Spleen (tissue), 11 donors: ENCODE results near the gene F13B. TPM values are rescaled to one million over a fixed set of nuclear protein-coding genes. Genes with fewer than 3 reads are reported as not detected.

Experiments
- DNase-seq: peaks from one replicate; pipeline ENCODE4 v3.0.0-alpha.2; 2020
- H3K27ac ChIP-seq, 8 donors: fragments of 200-600 bp; sonication (generic) in 7 of 8; 1 replicate in 4 of 8; 2 replicates in 4 of 8; pipeline versions ENCODE4 v1.5.0 to v1.8.0; 2016 to 2021; ENCODE audit warnings: inconsistent platforms in 4 of 8, mild to moderate bottlenecking in 4 of 8, moderate library complexity in 1 of 8
- H3K27me3 ChIP-seq, 7 donors: fragments of 200-600 bp; sonication (generic) in 6 of 7; replicated peaks in 1 of 7; 1 replicate in 4 of 7; 2 replicates in 3 of 7; pipeline versions ENCODE4 v1.5.0 to v1.8.0; 2016 to 2021; ENCODE audit warnings: inconsistent platforms in 3 of 7, mild to moderate bottlenecking in 1 of 7
- H3K36me3 ChIP-seq, 6 donors: fragments of 200-600 bp; sonication (generic) in 5 of 6; 1 replicate in 4 of 6; 2 replicates in 2 of 6; pipeline versions ENCODE4 v1.5.0 to v1.8.0; 2016 to 2021; ENCODE audit warnings: inconsistent platforms in 2 of 6
- H3K4me1 ChIP-seq, 6 donors: fragments of 200-600 bp; sonication (generic) in 5 of 6; 1 replicate in 3 of 6; 2 replicates in 3 of 6; pipeline versions ENCODE4 v1.5.0 to v1.8.0; 2016 to 2021; ENCODE audit warnings: inconsistent platforms in 3 of 6
- H3K4me3 ChIP-seq, 8 donors: fragments of 200-600 bp; sonication (generic) in 7 of 8; 1 replicate in 4 of 8; 2 replicates in 4 of 8; pipeline versions ENCODE4 v1.5.0 to v1.8.0; 2016 to 2021; ENCODE audit warnings: inconsistent platforms in 4 of 8, mild to moderate bottlenecking in 4 of 8, moderate library complexity in 2 of 8
- H3K9me3 ChIP-seq, 8 donors: fragments of 200-600 bp; sonication (generic) in 7 of 8; 1 replicate in 4 of 8; 2 replicates in 4 of 8; pipeline versions ENCODE4 v1.5.0 to v1.8.0; 2016 to 2021; ENCODE audit warnings: inconsistent platforms in 4 of 8
- CTCF ChIP-seq, 11 experiments: fragments of 200-600 bp in 7 of 11; fragments of 450-650 bp in 4 of 11; sonication (generic) in 4 of 11; IDR thresholded peaks in 8 of 11; conservative IDR thresholded peaks in 3 of 11; 1 replicate in 7 of 11; 2 replicates in 4 of 11; pipeline versions ENCODE4 v1.4.0 to v1.8.0; 2016 to 2021; ENCODE audit warnings: antibody characterized with exemption in 11 of 11, inconsistent platforms in 4 of 11, mild to moderate bottlenecking in 1 of 11
- POLR2A ChIP-seq, 3 donors: fragments of 450-650 bp; IDR thresholded peaks; one replicate each; pipeline ENCODE4 v1.5.1; 2017; ENCODE audit warnings: antibody characterized with exemption in 3 of 3, mild to moderate bottlenecking in 1 of 3
- POLR2AphosphoS5 ChIP-seq, 3 donors: sonication (generic); formaldehyde crosslinking; IDR thresholded peaks; one replicate each; pipeline ENCODE4 v1.5.1; 2017; ENCODE audit warnings: antibody characterized with exemption in 3 of 3
- WGBS, 5 donors: extraction: QIAGEN DNeasy Blood & Tissue Kit in 3 of 5; methylation state at CpG; one replicate each; pipeline versions ENCODE4 v1.1.5 to v1.1.7; 2013 to 2018; 5-methylcytosine and 5-hydroxymethylcytosine counted together
- intact Hi-C: fragments of 100-400 bp; cut with DNase I; formaldehyde crosslinking; loops from one replicate; pipeline ENCODE4 v1.15.0; 2023; ENCODE audit warnings: low total_unique reads
- polyA plus RNA-seq, 3 donors: library from polyadenylated mRNA; stranded (reverse); fragments of 200-250 nt; gene quantifications; one replicate each; pipeline ENCODE4 v1.2.1, GENCODE V29; 2013
- total RNA-seq, 7 donors: library from RNA; depleted of rRNA in 3 of 7; stranded (reverse); fragments of >200 nt in 3 of 7; fragmentation: NEBNext Ultra II Directional in 4 of 7; extraction: Animal tissue kit (Norgen Biotek cat#: 25700) in 4 of 7; gene quantifications; one replicate each; pipeline versions ENCODE4 v1.1.0 to v1.2.1, GENCODE V29; 2016 to 2021
- donor health status: healthy with polysubstance abuse.
- donor health status: DM: no; HTN: no; CAD: no; lungs with moderate emphysema.
- donor health status: DM: no; HTN: no; CAD: no.
- donor health status: Bipolar disorder and iron deficiency.
- donor health status: healthy.
- donor health status: DM: no; HTN: no; CAD: no.
- donor health status: DM: yes; HTN: yes; CAD: no.

The F13B gene
- total and polyA plus RNA-seq, 10 donors, result not detected

GRCh38 chr1:197029749-197030148, 37.3 kb downstream of the F13B start:
- no peak overlapping the region for H3K4me3 ChIP-seq
- no peak for DNase-seq
- TF ChIP-seq CTCF (IDR thresholded peaks at IDR 0.05 in 8 of 11, conservative IDR thresholded peaks at IDR 0.05 in 3 of 11), result no peak
- TF ChIP-seq POLR2A (IDR thresholded peaks at IDR 0.05), result no peak
- no peak for TF ChIP-seq POLR2AphosphoS5 (IDR thresholded peaks at IDR 0.05)

GRCh38 chr1:197027359-197027758, 39.7 kb downstream of the F13B start:
- no peak for TF ChIP-seq CTCF (IDR thresholded peaks at IDR 0.05 in 8 of 11, conservative IDR thresholded peaks at IDR 0.05 in 3 of 11)
- no peak for TF ChIP-seq POLR2AphosphoS5 (IDR thresholded peaks at IDR 0.05)
- H3K4me3 ChIP-seq, result no peak overlapping the region
- no peaks in the 10 kb centered on the region for H3K4me1 ChIP-seq
- intact Hi-C loops, result no loop called here
- H3K9me3 ChIP-seq, result no peaks in the 10 kb centered on the region
- H3K27me3 ChIP-seq, result no peaks in the 10 kb centered on the region
- H3K27ac ChIP-seq, result no peak overlapping the region
- 87 to 92% (median 88%) methylated on average over 6 of the region's 6 CpGs for WGBS, 5 donors
- H3K36me3 ChIP-seq, result no peaks in the 10 kb centered on the region
- DNase-seq, result no peak

More at GRCh38 chr1:197029749-197030148, 37.3 kb downstream of the F13B start:
- Histone ChIP-seq H3K9me3 (no peaks in the 10 kb centered on the region), H3K36me3 (no peaks in the 10 kb centered on the region), H3K27ac (no peak overlapping the region), H3K4me1 (no peaks in the 10 kb centered on the region), H3K27me3 (no peaks in the 10 kb centered on the region)
- intact Hi-C loops, result no loop called here

GRCh38 chr1:197024460-197024859, 42.6 kb downstream of the F13B start:
- intact Hi-C loops, result no loop called here
- Histone ChIP-seq H3K9me3 (no peaks in the 10 kb centered on the region), H3K27ac (no peak overlapping the region), H3K27me3 (no peaks in the 10 kb centered on the region), H3K4me3 (no peak overlapping the region), H3K4me1 (no peaks in the 10 kb centered on the region), H3K36me3 (no peaks in the 10 kb centered on the region)
- TF ChIP-seq POLR2A (IDR thresholded peaks at IDR 0.05) (no peak), CTCF (IDR thresholded peaks at IDR 0.05 in 8 of 11, conservative IDR thresholded peaks at IDR 0.05 in 3 of 11) (no peak), POLR2AphosphoS5 (IDR thresholded peaks at IDR 0.05) (no peak)
- WGBS, 5 donors, result 52 to 97% (median 90%) methylated on average over 1 of the region's 1 CpG
- DNase-seq, result no peak

GRCh38 chr1:197021716-197022115, 45.3 kb downstream of the F13B start:
- WGBS, 5 donors, result 26 to 34% (median 28%) methylated on average over 4 of the region's 4 CpGs
- Histone ChIP-seq H3K27me3 (no peaks in the 10 kb centered on the region), H3K4me3 (no peak overlapping the region), H3K4me1 (no peaks in the 10 kb centered on the region), H3K27ac (no peak overlapping the region), H3K9me3 (no peaks in the 10 kb centered on the region), H3K36me3 (no peaks in the 10 kb centered on the region)
- DNase-seq, result no peak
- intact Hi-C loops, result no loop called here
- TF ChIP-seq POLR2AphosphoS5 (IDR thresholded peaks at IDR 0.05), result no peak
- TF ChIP-seq CTCF (IDR thresholded peaks at IDR 0.05 in 8 of 11, conservative IDR thresholded peaks at IDR 0.05 in 3 of 11), result no peak
- no peak for TF ChIP-seq POLR2A (IDR thresholded peaks at IDR 0.05)
